CD14-positive monocyte (primary cell): ENCODE data around the gene CSF2. TPM values are rescaled to one million over a fixed set of nuclear protein-coding genes. Genes with fewer than 3 reads are reported as not detected.

ENCODE experiments used
- DNase-seq, 3 donors: peaks; one replicate each; pipeline ENCODE4 v3.0.0-alpha.2; 2011 to 2022
- H2AFZ ChIP-seq: 2 replicates; pipeline ENCODE4 v1.6.0; 2012; ENCODE audit warnings: mild to moderate bottlenecking, low read depth, low read length, inconsistent platforms; ENCODE audit not compliant: insufficient read depth, poor library complexity, severe bottlenecking
- H3K27ac ChIP-seq, 2 donors: 1 replicate in 1 of 2; 2 replicates in 1 of 2; pipeline ENCODE4 v1.5.1; 2012 to 2013; ENCODE audit warnings: low read length in 2 of 2, control low read depth in 1 of 2, inconsistent platforms in 1 of 2, low read depth in 1 of 2, mild to moderate bottlenecking in 1 of 2
- H3K27me3 ChIP-seq, 2 donors: one replicate each; pipeline versions ENCODE4 v1.6.0 to v1.6.1; 2011 to 2013; ENCODE audit warnings: low read length in 2 of 2; ENCODE audit not compliant: control insufficient read depth in 2 of 2, insufficient read depth in 2 of 2
- H3K36me3 ChIP-seq, 2 donors: replicated peaks in 1 of 2; 1 replicate in 1 of 2; 2 replicates in 1 of 2; pipeline versions ENCODE4 v1.5.1 to v1.6.1; 2012 to 2013; ENCODE audit warnings: low read length in 2 of 2, control low read depth in 1 of 2, inconsistent platforms in 1 of 2, mild to moderate bottlenecking in 1 of 2; ENCODE audit not compliant: insufficient read depth in 2 of 2, control insufficient read depth in 1 of 2
- H3K4me1 ChIP-seq, 2 donors: 1 replicate in 1 of 2; 2 replicates in 1 of 2; pipeline versions ENCODE4 v1.5.1 to v1.6.1; 2012 to 2013; ENCODE audit warnings: low read length in 2 of 2, control low read depth in 1 of 2, inconsistent platforms in 1 of 2, mild to moderate bottlenecking in 1 of 2, moderate library complexity in 1 of 2; ENCODE audit not compliant: insufficient read depth in 2 of 2, control insufficient read depth in 1 of 2
- H3K4me2 ChIP-seq: replicated peaks from 2 replicates; pipeline ENCODE3; 2012; ENCODE audit warnings: low read length, moderate library complexity, mild to moderate bottlenecking; ENCODE audit not compliant: poor library complexity, severe bottlenecking; ENCODE audit errors: extremely low read depth
- H3K4me3 ChIP-seq, 3 experiments: fragments of 200-600 bp in 1 of 3; sonication (generic) in 1 of 3; replicated peaks in 1 of 3; 1 replicate in 2 of 3; 2 replicates in 1 of 3; pipeline ENCODE4 v1.5.1; 2011 to 2013; ENCODE audit warnings: low read length in 3 of 3, mild to moderate bottlenecking in 3 of 3, control low read depth in 2 of 3, low read depth in 2 of 3, inconsistent platforms in 1 of 3, moderate library complexity in 1 of 3
- H3K79me2 ChIP-seq: 2 replicates; pipeline ENCODE4 v1.6.0; 2012; ENCODE audit warnings: mild to moderate bottlenecking, control low read depth, inconsistent platforms, low read length, moderate library complexity; ENCODE audit not compliant: insufficient read depth
- H3K9ac ChIP-seq: 2 replicates; pipeline ENCODE4 v1.6.0; 2017; ENCODE audit warnings: low read length, mild to moderate bottlenecking; ENCODE audit not compliant: insufficient read depth, poor library complexity, severe bottlenecking
- H3K9me3 ChIP-seq, 2 donors: replicated peaks in 1 of 2; 1 replicate in 1 of 2; 2 replicates in 1 of 2; pipeline versions ENCODE4 v1.5.1 to v1.6.1; 2012 to 2013; ENCODE audit warnings: low read length in 2 of 2, control low read depth in 1 of 2; ENCODE audit not compliant: control insufficient read depth in 1 of 2, insufficient read depth in 1 of 2
- H4K20me1 ChIP-seq: 2 replicates; pipeline ENCODE4 v1.6.0; 2012; ENCODE audit warnings: mild to moderate bottlenecking, low read length, control low read depth, moderate library complexity; ENCODE audit not compliant: insufficient read depth
- H3K27ac Mint-ChIP-seq, 7 donors: one replicate each; pipeline ENCODE4 v1.8.0; 2020; ENCODE audit warnings: mild to moderate bottlenecking in 7 of 7, mixed read lengths in 7 of 7, moderate library complexity in 6 of 7, inconsistent platforms in 2 of 7
- H3K27me3 Mint-ChIP-seq, 3 donors: one replicate each; pipeline ENCODE4 v1.8.0; 2021 to 2022; ENCODE audit warnings: low read depth in 3 of 3, mild to moderate bottlenecking in 3 of 3, mixed read lengths in 3 of 3, moderate library complexity in 3 of 3, inconsistent platforms in 1 of 3
- H3K36me3 Mint-ChIP-seq, 2 donors: one replicate each; pipeline ENCODE4 v1.8.0; 2020; ENCODE audit warnings: mixed read lengths in 2 of 2, inconsistent platforms in 1 of 2, mild to moderate bottlenecking in 1 of 2
- H3K4me1 Mint-ChIP-seq: one replicate; pipeline ENCODE4 v1.8.0; 2020; ENCODE audit warnings: mild to moderate bottlenecking, mixed read lengths
- H3K4me3 Mint-ChIP-seq, 2 donors: one replicate each; pipeline ENCODE4 v1.8.0; 2020; ENCODE audit warnings: mild to moderate bottlenecking in 2 of 2, mixed read lengths in 2 of 2, moderate library complexity in 1 of 2
- H3K9me3 Mint-ChIP-seq, 7 donors: one replicate each; pipeline ENCODE4 v1.8.0; 2020 to 2022; ENCODE audit warnings: mixed read lengths in 7 of 7, mild to moderate bottlenecking in 6 of 7, moderate library complexity in 6 of 7, inconsistent platforms in 2 of 7
- CTCF ChIP-seq: fragments of 200-600 bp; IDR thresholded peaks from one replicate; pipeline ENCODE4 v1.8.0; 2022; ENCODE audit warnings: antibody characterized with exemption, mild to moderate bottlenecking
- WGBS: methylation state at CpG from one replicate; pipeline ENCODE4 v1.1.5; 2013; ENCODE audit warnings: missing lambda C conversion rate; ENCODE audit not compliant: insufficient coverage; 5-methylcytosine and 5-hydroxymethylcytosine counted together
- intact Hi-C, 2 donors: fragments of 100-400 bp; cut with micrococcal nuclease; formaldehyde crosslinking; loops; one replicate each; pipeline versions ENCODE4 v1.15.0 to v1.15.1; 2023
- polyA plus RNA-seq, 3 donors: library from polyadenylated mRNA; depleted of rRNA in 1 of 3; unstranded in 2 of 3; stranded (reverse) in 1 of 3; fragments of 300-500 nt in 2 of 3; fragments of >200 nt in 1 of 3; fragmentation: Illumina TruSeq in 2 of 3; gene quantifications; 1 replicate in 2 of 3; 2 replicates in 1 of 3; pipeline ENCODE4 v1.2.3, GENCODE V29; 2012 to 2021

Gene CSF2
- polyA plus RNA-seq, 3 donors = not detected

- H3K4me3 ChIP-seq = no peak overlapping the region
- no peaks in the 10 kb centered on the region for H3K9me3 ChIP-seq
- Mint-ChIP-seq H3K4me3 (no peak overlapping the region), H3K4me1 (peaks cover 53% of the 10 kb centered on the region), H3K36me3 (peaks cover 0 to 9% of the 10 kb centered on the region in 2 donors), H3K27me3 (peaks cover 12 to 22% (median 13%) of the 10 kb centered on the region in 3 donors), H3K27ac (peak overlapping the region in 1 of 7 donors; percentile 69), H3K9me3 (peaks cover 0 to 2% (median 0%) of the 10 kb centered on the region in 7 donors)
- H4K20me1 ChIP-seq = no peaks in the 10 kb centered on the region
- intact Hi-C loops = no loop called here
- TF ChIP-seq CTCF = no peak
- no peak for DNase-seq
- peaks cover 0 to 1% of the 10 kb centered on the region in 2 donors for H3K27me3 ChIP-seq
- no peak overlapping the region for H3K4me2 ChIP-seq
- no peak overlapping the region for H2AFZ ChIP-seq
- no peak overlapping the region for H3K27ac ChIP-seq
- no peaks in the 10 kb centered on the region for H3K36me3 ChIP-seq
- H3K9ac ChIP-seq = no peak overlapping the region
- peaks cover 14 to 34% of the 10 kb centered on the region in 2 donors for H3K4me1 ChIP-seq
- H3K79me2 ChIP-seq = no peaks in the 10 kb centered on the region
Measured at GRCh38 chr5:132098621-132099020, 25.0 kb downstream of the CSF2 start.

DNA sequence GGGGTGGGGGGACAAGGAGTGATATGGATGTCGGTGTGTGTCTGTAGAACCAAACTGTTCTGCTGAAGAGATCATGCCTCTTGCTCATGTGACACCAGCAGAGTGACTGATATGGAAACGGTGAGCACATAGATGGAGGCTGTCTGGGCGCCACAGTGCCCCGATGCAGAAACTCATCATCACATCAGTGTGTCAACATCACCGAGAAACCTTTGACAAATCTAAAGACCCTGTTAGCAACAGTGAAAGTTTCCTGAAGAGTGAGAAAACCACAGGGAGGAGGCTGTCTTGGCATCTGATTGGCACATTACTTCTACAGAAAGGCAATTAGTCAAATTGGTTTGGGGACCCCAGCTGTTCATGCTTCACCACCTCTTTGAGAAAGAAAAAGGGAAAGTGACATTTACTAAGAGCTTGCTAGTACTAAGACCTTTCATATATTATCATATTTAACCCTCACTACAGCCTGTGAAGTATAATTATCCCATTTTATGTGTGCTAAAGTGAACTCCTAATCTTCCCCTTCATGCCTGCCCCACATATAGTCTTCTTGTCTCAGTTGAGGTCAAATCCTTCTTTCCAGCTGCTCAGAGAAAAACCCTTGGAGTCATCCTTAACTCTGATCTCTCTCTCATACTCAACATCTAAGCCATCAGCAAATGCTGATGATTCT is 25.6 kb downstream of the CSF2 start:
- Histone ChIP-seq H3K36me3 (no peaks in the 10 kb centered on the region), H2AFZ (no peak overlapping the region), H3K79me2 (no peaks in the 10 kb centered on the region), H3K4me3 (no peak overlapping the region), H3K27me3 (no peaks in the 10 kb centered on the region), H3K27ac (no peak overlapping the region), H3K9me3 (no peaks in the 10 kb centered on the region), H3K4me1 (peaks cover 20 to 40% of the 10 kb centered on the region in 2 donors), H3K9ac (no peak overlapping the region), H4K20me1 (no peaks in the 10 kb centered on the region), H3K4me2 (no peak overlapping the region)
- Mint-ChIP-seq H3K27ac (peak overlapping the region in 1 of 7 donors; percentile 69), H3K9me3 (peaks cover 0 to 2% (median 0%) of the 10 kb centered on the region in 7 donors), H3K4me1 (peaks cover 59% of the 10 kb centered on the region), H3K36me3 (peaks cover 0 to 9% of the 10 kb centered on the region in 2 donors), H3K27me3 (peaks cover 10 to 19% (median 13%) of the 10 kb centered on the region in 3 donors), H3K4me3 (no peak overlapping the region)
- intact Hi-C loops = no loop called here
- WGBS = 100% methylated on average over 1 of the region's 5 CpGs
- DNase-seq = no peak
- TF ChIP-seq CTCF = no peak
